Kidney (tissue), 14 donors: ENCODE measurements around the gene DDAH1. TPM values are rescaled to one million over a fixed set of nuclear protein-coding genes. Genes with fewer than 3 reads are reported as not detected.

ENCODE experiments used
- DNase-seq, 5 donors: peaks; one replicate each; pipeline ENCODE4 v3.0.0-alpha.2; 2013 to 2020
- FAIRE-seq: peaks from 2 replicates; lab custom pipeline; 2012; peaks lifted over from hg19 to GRCh38; lab: Jason Lieb, UNC
- H3K27ac ChIP-seq, 2 donors: one replicate each; pipeline ENCODE4 v1.7.0; 2013; ENCODE audit warnings: low read depth in 2 of 2, low read length in 2 of 2, inconsistent platforms in 1 of 2
- H3K27me3 ChIP-seq: one replicate; pipeline ENCODE4 v1.7.1; 2013; ENCODE audit warnings: low read length, inconsistent platforms; ENCODE audit not compliant: control insufficient read depth, insufficient read depth
- H3K36me3 ChIP-seq, 3 donors: one replicate each; pipeline versions ENCODE4 v1.7.0 to v1.7.1; 2013; ENCODE audit warnings: low read length in 3 of 3, control low read depth in 1 of 3, inconsistent platforms in 1 of 3; ENCODE audit not compliant: insufficient read depth in 3 of 3, control insufficient read depth in 2 of 3
- H3K4me1 ChIP-seq, 3 donors: one replicate each; pipeline versions ENCODE4 v1.7.0 to v1.7.1; 2013; ENCODE audit warnings: low read length in 3 of 3, inconsistent platforms in 1 of 3, low read depth in 1 of 3; ENCODE audit not compliant: control insufficient read depth in 2 of 3, insufficient read depth in 2 of 3
- H3K4me3 ChIP-seq, 3 donors: one replicate each; pipeline versions ENCODE4 v1.7.0 to v1.8.1; 2013; ENCODE audit warnings: low read length in 3 of 3, control low read depth in 1 of 3, inconsistent platforms in 1 of 3
- H3K9ac ChIP-seq, 3 donors: one replicate each; pipeline versions ENCODE4 v1.7.0 to v1.7.1; 2013; ENCODE audit warnings: low read length in 3 of 3, control low read depth in 1 of 3, inconsistent platforms in 1 of 3
- H3K9me3 ChIP-seq, 3 donors: one replicate each; pipeline versions ENCODE4 v1.7.0 to v1.7.1; 2013; ENCODE audit warnings: low read length in 3 of 3, control low read depth in 1 of 3, inconsistent platforms in 1 of 3; ENCODE audit not compliant: control insufficient read depth in 2 of 3, insufficient read depth in 1 of 3
- CTCF ChIP-seq: IDR thresholded peaks from 3 replicates; pipeline ENCODE4 v1.5.1; 2012; ENCODE audit warnings: mild to moderate bottlenecking, moderate library complexity, borderline replicate concordance; ENCODE audit not compliant: insufficient read depth; ENCODE audit errors: extremely low read depth
- intact Hi-C: fragments of 100-400 bp; cut with DNase I; formaldehyde crosslinking; loops from one replicate; pipeline ENCODE4 v1.11.1; 2022
- polyA plus RNA-seq: library from polyadenylated mRNA; stranded (reverse); fragments of 350-450 nt; fragmentation: Illumina TruSeq; extraction: RNeasy Lipid Tissue Mini Kit (QIAGEN cat#74804); gene quantifications from one replicate; pipeline ENCODE4 v1.2.3, GENCODE V29; 2014; ENCODE audit warnings: low read depth, low replicate concordance; ENCODE audit not compliant: insufficient read depth
- total RNA-seq: library from RNA; stranded (reverse); fragmentation: NEBNext Ultra II Directional; extraction: Animal tissue kit (Norgen Biotek cat#: 25700); gene quantifications from one replicate; pipeline ENCODE4 v1.2.1, GENCODE V29; 2021
- donor health status: control.
- donor health status: control.
- donor health status: control.
- donor health status: control.
- donor health status: control.
- donor health status: DM: yes; HTN: yes; CAD: no.
- donor health status: Normal renal cell carcinoma (clear cell type).

Gene DDAH1
- total and polyA plus RNA-seq, 2 donors from 2014 or later, result 73.1 to 98.9 TPM

- Histone ChIP-seq H3K27me3 (no peaks in the 10 kb centered on the region), H3K4me1 (peaks cover 7 to 11% (median 8%) of the 10 kb centered on the region in 3 donors), H3K36me3 (no peaks in the 10 kb centered on the region), H3K9ac (peak overlapping the region; percentile 8 to 90 (median 27)), H3K4me3 (peak overlapping the region; percentile 89 to 95 (median 93)), H3K27ac (peak overlapping the region; percentile 89 to 97), H3K9me3 (no peaks in the 10 kb centered on the region)
- no peak for FAIRE-seq
- intact Hi-C loops, result no loop called here
- TF ChIP-seq CTCF, result no peak
- peak in 1 of 5 donors; percentile 62 for DNase-seq
Measured at GRCh38 chr1:85276978-85277639, 187.8 kb downstream of the DDAH1 start.

- H3K9ac ChIP-seq, result peak within 1 kb of the TSS; percentile 88 to 92 (median 91)
- peak within 1 kb of the TSS; percentile 89 to 97 for H3K27ac ChIP-seq
- H3K9me3 ChIP-seq, result no peaks in the 10 kb centered on the region
- peak; percentile 88 for FAIRE-seq
- H3K4me1 ChIP-seq, result peaks cover 7 to 11% (median 11%) of the 10 kb centered on the region in 3 donors
- DNase-seq, result peak; percentile 98 to 100 (median 99)
- TF ChIP-seq CTCF, result no peak
- intact Hi-C loops, result no loop called here
- H3K36me3 ChIP-seq, result no peaks in the 10 kb centered on the region
- no peaks in the 10 kb centered on the region for H3K27me3 ChIP-seq
- H3K4me3 ChIP-seq, result peak within 1 kb of the TSS; percentile 93 to 98 (median 95)
Measured at GRCh38 chr1:85276215-85276977, 188.6 kb downstream of the DDAH1 start, which contains the start of gene BCL10. TSS of gene BCL10 (minus strand) at chr1:85276632. CDS start at chr1:85276352, 280 bp downstream.

- DNase-seq, result peak in 2 of 5 donors; percentile 53 to 54
- peaks cover 7 to 15% (median 14%) of the 10 kb centered on the region in 3 donors for H3K4me1 ChIP-seq
- no peak for FAIRE-seq
Measured at GRCh38 chr1:85275701-85276214, 189.2 kb downstream of the DDAH1 start.

More at GRCh38 chr1:85275701-85276214, 189.2 kb downstream of the DDAH1 start:
- Histone ChIP-seq H3K27ac (peak overlapping the region; percentile 76 to 97), H3K27me3 (no peaks in the 10 kb centered on the region), H3K9ac (peak overlapping the region; percentile 88 to 92 (median 91)), H3K9me3 (no peaks in the 10 kb centered on the region), H3K4me3 (peak overlapping the region; percentile 93 to 98 (median 94)), H3K36me3 (no peaks in the 10 kb centered on the region)
- TF ChIP-seq CTCF, result no peak
- intact Hi-C loops, result no loop called here
